Gastroesophageal sphincter (tissue), 3 donors: ENCODE results near the gene TSPEAR.

ENCODE experiments used
- CTCF ChIP-seq, 4 experiments: fragments of 200-600 bp in 2 of 4; fragments of 450-650 bp in 2 of 4; sonication (generic) in 1 of 4; IDR thresholded peaks; one replicate each; pipeline ENCODE4 v1.5.1; 2017 to 2019; ENCODE audit warnings: antibody characterized with exemption in 4 of 4, mild to moderate bottlenecking in 2 of 4, moderate library complexity in 2 of 4
- POLR2AphosphoS5 ChIP-seq: sonication (generic); formaldehyde crosslinking; IDR thresholded peaks from one replicate; pipeline ENCODE4 v1.6.1; 2017; ENCODE audit warnings: antibody characterized with exemption

- TF ChIP-seq CTCF (IDR thresholded peaks at IDR 0.05) (no peak), POLR2AphosphoS5 (no peak)
These were observed 249.8 kb downstream of the TSPEAR start for GRCh38 chr21:44461464-44462001.
